Stimulated activated CD4-positive, alpha-beta T cell treated with anti-CD3 and anti-CD28 coated beads, Interleukin-1b, Interleukin-23, amount 100 ng/mL, for 48 hours (primary cell): ENCODE measurements around the gene NBPF10.
"Not testable (repeated sequence)": the region's sequence is repeated elsewhere in the genome, so short reads cannot be mapped to it uniquely, and the experiment has no call there.

Experiments used
- DNase-seq: peaks from one replicate; pipeline ENCODE4 v3.0.0-alpha.2; 2020

NBPF10 gene, protein sequence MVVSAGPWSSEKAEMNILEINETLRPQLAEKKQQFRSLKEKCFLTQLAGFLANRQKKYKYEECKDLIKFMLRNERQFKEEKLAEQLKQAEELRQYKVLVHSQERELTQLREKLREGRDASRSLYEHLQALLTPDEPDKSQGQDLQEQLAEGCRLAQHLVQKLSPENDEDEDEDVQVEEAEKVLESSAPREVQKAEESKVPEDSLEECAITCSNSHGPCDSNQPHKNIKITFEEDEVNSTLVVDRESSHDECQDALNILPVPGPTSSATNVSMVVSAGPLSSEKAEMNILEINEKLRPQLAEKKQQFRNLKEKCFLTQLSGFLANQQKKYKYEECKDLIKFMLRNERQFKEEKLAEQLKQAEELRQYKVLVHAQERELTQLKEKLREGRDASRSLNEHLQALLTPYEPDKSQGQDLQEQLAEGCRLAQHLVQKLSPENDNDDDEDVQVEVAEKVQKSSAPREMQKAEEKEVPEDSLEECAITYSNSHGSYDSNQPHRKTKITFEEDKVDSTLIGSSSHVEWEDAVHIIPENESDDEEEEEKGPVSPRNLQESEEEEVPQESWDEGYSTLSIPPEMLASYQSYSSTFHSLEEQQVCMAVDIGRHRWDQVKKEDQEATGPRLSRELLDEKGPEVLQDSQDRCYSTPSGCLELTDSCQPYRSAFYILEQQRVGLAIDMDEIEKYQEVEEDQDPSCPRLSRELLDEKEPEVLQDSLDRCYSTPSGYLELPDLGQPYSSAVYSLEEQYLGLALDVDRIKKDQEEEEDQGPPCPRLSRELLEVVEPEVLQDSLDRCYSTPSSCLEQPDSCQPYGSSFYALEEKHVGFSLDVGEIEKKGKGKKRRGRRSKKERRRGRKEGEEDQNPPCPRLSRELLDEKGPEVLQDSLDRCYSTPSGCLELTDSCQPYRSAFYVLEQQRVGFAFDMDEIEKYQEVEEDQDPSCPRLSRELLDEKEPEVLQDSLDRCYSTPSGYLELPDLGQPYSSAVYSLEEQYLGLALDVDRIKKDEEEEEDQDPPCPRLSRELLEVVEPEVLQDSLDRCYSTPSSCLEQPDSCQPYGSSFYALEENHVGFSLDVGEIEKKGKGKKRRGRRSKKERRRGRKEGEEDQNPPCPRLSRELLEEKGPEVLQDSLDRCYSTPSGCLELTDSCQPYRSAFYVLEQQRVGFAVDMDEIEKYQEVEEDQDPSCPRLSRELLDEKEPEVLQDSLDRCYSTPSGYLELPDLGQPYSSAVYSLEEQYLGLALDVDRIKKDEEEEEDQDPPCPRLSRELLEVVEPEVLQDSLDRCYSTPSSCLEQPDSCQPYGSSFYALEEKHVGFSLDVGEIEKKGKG (N-terminal part only)

DNA sequence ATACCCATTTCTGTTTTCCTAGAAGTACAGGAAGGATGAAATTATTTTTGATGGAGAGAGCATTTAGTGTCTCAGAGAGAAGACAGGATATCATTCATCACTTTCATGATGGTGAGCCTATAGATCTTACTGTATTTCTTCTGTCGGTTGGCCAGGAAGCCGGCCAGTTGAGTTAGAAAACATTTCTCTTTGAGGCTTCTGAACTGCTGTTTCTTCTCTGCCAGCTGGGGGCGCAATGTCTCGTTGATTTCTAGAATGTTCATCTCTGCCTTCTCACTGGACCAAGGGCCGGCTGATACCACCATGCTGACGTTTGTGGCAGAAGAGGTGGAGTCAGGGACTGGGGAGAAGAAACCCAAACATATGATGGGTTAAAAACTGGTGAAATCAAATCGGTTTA is at the start of gene NBPF10:
Gene NBPF10 (minus strand): TSS at position 340 of the 400 bp plus-strand sequence. CDS start 35 bp downstream, at position 305.
- DNase-seq: not testable (repeated sequence)

DNA sequence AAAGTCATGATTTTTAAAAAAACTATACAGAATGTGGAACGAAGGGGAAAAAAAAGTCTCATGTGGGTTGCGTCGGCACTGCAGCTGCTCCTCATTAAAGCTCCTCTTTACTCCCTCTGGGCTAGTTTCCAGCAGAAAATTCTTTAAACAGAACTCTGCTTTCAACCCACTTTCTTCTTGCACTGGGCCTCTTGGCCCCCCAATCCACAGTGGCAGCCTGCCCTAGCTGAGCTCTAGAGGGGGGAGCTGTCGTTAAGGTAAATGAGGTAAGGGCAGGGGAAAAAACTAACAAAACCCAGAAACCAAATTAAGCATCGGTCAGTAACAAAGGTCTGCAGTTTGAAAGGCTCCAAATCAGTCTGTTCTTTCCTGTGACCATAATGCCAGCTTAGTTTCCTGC is 29.9 kb upstream of the NBPF10 start:
- not testable (repeated sequence) for DNase-seq

DNA sequence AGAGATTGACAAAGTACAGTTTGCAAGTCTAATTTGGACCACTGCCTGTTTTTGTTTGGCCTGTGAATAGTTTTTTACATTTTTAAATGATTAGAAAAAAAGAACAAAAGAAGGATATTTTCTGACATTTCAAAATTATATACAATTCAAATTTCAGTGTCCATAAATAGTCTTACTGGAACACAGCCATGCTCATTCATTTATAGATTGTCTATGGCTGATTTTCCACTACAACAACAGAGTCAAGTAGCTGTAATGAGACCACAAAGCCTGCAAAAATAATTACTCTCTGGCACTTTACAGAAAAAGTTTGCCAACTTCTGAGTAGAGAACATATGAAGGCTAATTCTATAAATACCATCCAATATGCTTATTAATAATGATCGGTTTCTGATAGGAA is 23.1 kb upstream of the NBPF10 start:
- not testable (repeated sequence) for DNase-seq

DNA sequence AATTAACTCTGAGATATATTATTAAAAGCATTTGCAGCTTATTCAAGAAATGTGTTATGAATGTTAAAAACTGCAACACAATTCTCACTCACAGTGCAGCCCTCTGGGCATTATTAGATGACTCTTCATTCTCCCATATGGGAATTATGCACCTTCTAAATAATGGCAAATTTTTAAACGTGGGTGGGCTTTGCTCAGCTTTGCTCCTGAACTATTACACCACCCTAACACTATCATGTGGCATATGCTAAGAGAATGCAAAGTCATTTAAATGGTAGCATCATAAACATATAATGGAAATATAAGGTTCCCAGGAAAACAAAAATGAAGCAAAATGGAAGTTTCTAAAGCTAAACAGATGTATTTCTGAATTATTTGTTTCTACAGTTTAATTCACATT is 22.7 kb upstream of the NBPF10 start:
- not testable (repeated sequence) for DNase-seq
